Measurements from ENCODE around the gene MAPK4.

MAPK4 gene

DNA sequence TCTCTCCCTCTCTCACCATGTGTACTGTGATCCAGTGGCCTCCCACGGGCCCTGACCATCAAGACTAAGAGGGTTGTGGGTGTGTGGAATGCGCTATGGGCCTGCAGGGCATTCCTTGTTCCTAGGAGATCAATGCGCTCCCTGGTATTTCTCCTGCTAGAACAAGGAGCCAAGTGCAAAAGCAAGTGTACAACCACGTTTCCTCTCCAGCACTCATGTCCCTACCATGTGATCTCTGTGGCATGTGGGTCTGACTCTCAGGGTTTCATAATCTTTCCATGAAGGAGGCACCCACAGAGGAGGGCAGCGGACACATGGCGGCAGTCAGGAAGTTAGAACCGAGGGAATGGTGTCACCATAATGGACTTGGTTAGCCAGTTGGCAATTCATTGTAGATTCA, 91.4 kb downstream of the MAPK4 start:
- no peaks in the 10 kb centered on the region for H3K9me2 ChIP-seq (replicated peaks; ENCODE audit: insufficient read depth, low read length)
- H4K20me1 ChIP-seq (ENCODE audit: low read depth, low read length) = no peaks in the 10 kb centered on the region
- H3K9ac ChIP-seq (ENCODE audit: low read length) = no peak overlapping the region
- TF ChIP-seq EZH2phosphoT487 (conservative IDR thresholded peaks at IDR 0.05; ENCODE audit: low read length) = no peak
- TF ChIP-seq, protein P1, sequence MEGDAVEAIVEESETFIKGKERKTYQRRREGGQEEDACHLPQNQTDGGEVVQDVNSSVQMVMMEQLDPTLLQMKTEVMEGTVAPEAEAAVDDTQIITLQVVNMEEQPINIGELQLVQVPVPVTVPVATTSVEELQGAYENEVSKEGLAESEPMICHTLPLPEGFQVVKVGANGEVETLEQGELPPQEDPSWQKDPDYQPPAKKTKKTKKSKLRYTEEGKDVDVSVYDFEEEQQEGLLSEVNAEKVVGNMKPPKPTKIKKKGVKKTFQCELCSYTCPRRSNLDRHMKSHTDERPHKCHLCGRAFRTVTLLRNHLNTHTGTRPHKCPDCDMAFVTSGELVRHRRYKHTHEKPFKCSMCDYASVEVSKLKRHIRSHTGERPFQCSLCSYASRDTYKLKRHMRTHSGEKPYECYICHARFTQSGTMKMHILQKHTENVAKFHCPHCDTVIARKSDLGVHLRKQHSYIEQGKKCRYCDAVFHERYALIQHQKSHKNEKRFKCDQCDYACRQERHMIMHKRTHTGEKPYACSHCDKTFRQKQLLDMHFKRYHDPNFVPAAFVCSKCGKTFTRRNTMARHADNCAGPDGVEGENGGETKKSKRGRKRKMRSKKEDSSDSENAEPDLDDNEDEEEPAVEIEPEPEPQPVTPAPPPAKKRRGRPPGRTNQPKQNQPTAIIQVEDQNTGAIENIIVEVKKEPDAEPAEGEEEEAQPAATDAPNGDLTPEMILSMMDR (IDR thresholded peaks at IDR 0.05; ENCODE audit: insufficient read depth, low read length, poor library complexity, severe bottlenecking) = no peak
- no peaks in the 10 kb centered on the region for H3K36me3 ChIP-seq (ENCODE audit: low read length)
- H2AFZ ChIP-seq (ENCODE audit: low read depth, low read length, severe bottlenecking) = no peak overlapping the region
- H3K27me3 ChIP-seq (ENCODE audit: low read length) = no peaks in the 10 kb centered on the region
- no peak overlapping the region for H3K4me2 ChIP-seq (ENCODE audit: low read depth, low read length, poor library complexity, severe bottlenecking)
- H3K9me3 ChIP-seq (ENCODE audit: insufficient read depth, low read length) = no peaks in the 10 kb centered on the region
- no peaks in the 10 kb centered on the region for H3K79me2 ChIP-seq (ENCODE audit: insufficient read depth, low read length)
- H3K4me3 ChIP-seq (ENCODE audit: insufficient read depth, low read length, poor library complexity, severe bottlenecking) = no peak overlapping the region
- H3K27ac ChIP-seq (ENCODE audit: low read depth, low read length) = no peak overlapping the region
- no peaks in the 10 kb centered on the region for H3F3A ChIP-seq (ENCODE audit: insufficient read depth)

DNA sequence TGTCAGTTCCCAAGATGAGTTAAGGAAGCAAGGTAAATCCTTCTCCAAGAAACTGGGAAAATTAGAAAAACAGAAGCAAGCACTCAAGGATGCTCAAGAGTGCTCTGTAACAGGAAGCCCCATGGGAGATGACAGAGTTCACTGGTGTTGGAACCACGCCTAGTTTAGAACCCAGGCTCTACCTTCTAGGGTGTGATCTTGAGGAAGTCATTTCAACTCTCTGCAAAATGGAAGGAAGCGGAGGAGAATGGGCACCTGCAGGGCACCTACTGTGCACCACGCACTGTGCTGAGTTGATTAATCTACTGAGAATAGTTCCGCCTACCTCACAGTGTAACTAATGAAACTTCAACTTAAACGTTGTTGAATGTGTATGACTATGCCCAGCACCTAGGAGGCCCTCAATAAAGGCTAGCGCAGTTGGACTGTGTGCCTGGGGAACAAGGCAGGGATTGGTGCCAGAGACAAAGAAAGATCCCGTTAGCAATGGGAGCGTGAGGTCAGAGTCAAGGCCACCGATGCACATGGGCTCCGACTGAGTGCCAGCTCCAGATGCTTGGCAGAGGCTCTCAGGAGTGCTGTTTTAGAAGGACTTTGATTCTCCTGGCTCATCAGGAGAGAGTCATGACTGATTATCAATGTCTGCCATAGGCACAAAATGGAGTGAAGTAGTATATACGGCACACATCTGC, 93.7 kb downstream of the MAPK4 start:
- no peaks in the 10 kb centered on the region for H3F3A ChIP-seq (ENCODE audit: insufficient read depth)
- no peak overlapping the region for H3K9ac ChIP-seq (ENCODE audit: low read length)
- no peak overlapping the region for H2AFZ ChIP-seq (ENCODE audit: low read depth, low read length, severe bottlenecking)
- no peaks in the 10 kb centered on the region for H3K9me2 ChIP-seq (replicated peaks; ENCODE audit: insufficient read depth, low read length)
- no peaks in the 10 kb centered on the region for H3K79me2 ChIP-seq (ENCODE audit: insufficient read depth, low read length)
- no peaks in the 10 kb centered on the region for H3K36me3 ChIP-seq (ENCODE audit: low read length)
- H3K4me2 ChIP-seq (ENCODE audit: low read depth, low read length, poor library complexity, severe bottlenecking) = no peak overlapping the region
- TF ChIP-seq, protein P1 (IDR thresholded peaks at IDR 0.05; ENCODE audit: insufficient read depth, low read length, poor library complexity, severe bottlenecking) = no peak
- TF ChIP-seq EZH2phosphoT487 (conservative IDR thresholded peaks at IDR 0.05; ENCODE audit: low read length) = no peak
- no peak overlapping the region for H3K27ac ChIP-seq (ENCODE audit: low read depth, low read length)
- H3K4me3 ChIP-seq (ENCODE audit: insufficient read depth, low read length, poor library complexity, severe bottlenecking) = no peak overlapping the region
- H4K20me1 ChIP-seq (ENCODE audit: low read depth, low read length) = no peaks in the 10 kb centered on the region
- no peaks in the 10 kb centered on the region for H3K9me3 ChIP-seq (ENCODE audit: insufficient read depth, low read length)
- no peaks in the 10 kb centered on the region for H3K27me3 ChIP-seq (ENCODE audit: low read length)

DNA sequence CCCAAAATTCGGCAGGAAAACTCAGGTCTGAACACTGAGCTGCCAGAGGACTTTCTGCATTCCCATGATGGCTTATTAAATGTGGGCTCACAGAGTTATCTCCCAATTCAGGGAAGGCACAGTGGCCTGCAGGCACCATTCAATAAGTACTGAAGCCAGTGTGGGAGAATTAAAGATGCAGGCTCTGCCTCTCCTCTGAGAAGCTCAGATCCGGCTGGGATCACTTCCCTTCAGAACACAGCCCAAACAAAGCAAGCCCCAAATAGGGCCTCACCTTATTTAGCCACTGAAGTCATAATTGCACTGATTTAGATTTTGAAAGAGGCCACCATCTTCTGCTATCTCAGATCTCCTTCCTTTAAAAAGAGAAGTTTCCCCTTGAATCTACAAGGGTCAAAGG, 94.3 kb downstream of the MAPK4 start:
- H3K9me3 ChIP-seq (ENCODE audit: insufficient read depth, low read length) = no peaks in the 10 kb centered on the region

More for the DNA sequence above, 94.3 kb downstream of the MAPK4 start:
- H3K27ac ChIP-seq (ENCODE audit: low read depth, low read length) = no peak overlapping the region
- H3F3A ChIP-seq (ENCODE audit: insufficient read depth) = no peaks in the 10 kb centered on the region
- no peaks in the 10 kb centered on the region for H3K9me2 ChIP-seq (replicated peaks; ENCODE audit: insufficient read depth, low read length)
- no peak overlapping the region for H3K4me2 ChIP-seq (ENCODE audit: low read depth, low read length, poor library complexity, severe bottlenecking)
- no peak overlapping the region for H3K9ac ChIP-seq (ENCODE audit: low read length)
- TF ChIP-seq EZH2phosphoT487 (conservative IDR thresholded peaks at IDR 0.05; ENCODE audit: low read length) = no peak
- TF ChIP-seq, protein P1 (IDR thresholded peaks at IDR 0.05; ENCODE audit: insufficient read depth, low read length, poor library complexity, severe bottlenecking) = no peak
- H3K79me2 ChIP-seq (ENCODE audit: insufficient read depth, low read length) = no peaks in the 10 kb centered on the region
- no peak overlapping the region for H3K4me3 ChIP-seq (ENCODE audit: insufficient read depth, low read length, poor library complexity, severe bottlenecking)
- H2AFZ ChIP-seq (ENCODE audit: low read depth, low read length, severe bottlenecking) = no peak overlapping the region
- H4K20me1 ChIP-seq (ENCODE audit: low read depth, low read length) = no peaks in the 10 kb centered on the region
- no peaks in the 10 kb centered on the region for H3K27me3 ChIP-seq (ENCODE audit: low read length)
- no peaks in the 10 kb centered on the region for H3K36me3 ChIP-seq (ENCODE audit: low read length)

Measured in SU-DHL-6 (cell line).